DMS53 (cell line): ENCODE results near the gene CCR5AS.

Experiments used
- DNase-seq: peaks from one replicate; lab custom pipeline; 2025; lab: John Stamatoyannopoulos, UW

The CCR5AS gene

GRCh38 chr3:46380471-46381221 lies 26.2 kb downstream of the CCR5AS start:
- DNase-seq: no peak

- DNase-seq: peak; percentile 63
Observed at GRCh38 chr3:46378426-46378942, 28.4 kb downstream of the CCR5AS start.

GRCh38 chr3:46375814-46376213 lies 31.1 kb downstream of the CCR5AS start:
- DNase-seq: no peak

GRCh38 chr3:46375218-46375617 lies 31.6 kb downstream of the CCR5AS start:
- DNase-seq: no peak

- DNase-seq: no peak
Observed at GRCh38 chr3:46374755-46375154, 32.1 kb downstream of the CCR5AS start.

GRCh38 chr3:46372492-46373359 lies 34.1 kb downstream of the CCR5AS start:
- peak; percentile 23 for DNase-seq

- DNase-seq: no peak
Observed at GRCh38 chr3:46371519-46372340, 35.1 kb downstream of the CCR5AS start.

GRCh38 chr3:46370839-46371518 lies 35.9 kb downstream of the CCR5AS start, which contains the start of gene CCR5:
CCR5 (plus strand) TSS chr3:46370946; CDS start chr3:46372903, 1,957 bp downstream.
- DNase-seq: no peak

- no peak for DNase-seq
Observed at GRCh38 chr3:46369675-46370132, 37.2 kb downstream of the CCR5AS start.

GRCh38 chr3:46369151-46369550 lies 37.7 kb downstream of the CCR5AS start:
- no peak for DNase-seq

- DNase-seq: no peak
Observed at GRCh38 chr3:46368569-46368968, 38.3 kb downstream of the CCR5AS start.

GRCh38 chr3:46367811-46368210 lies 39.1 kb downstream of the CCR5AS start:
- no peak for DNase-seq

GRCh38 chr3:46365737-46366524 lies 40.9 kb downstream of the CCR5AS start:
- no peak for DNase-seq

GRCh38 chr3:46365041-46365440 lies 41.8 kb downstream of the CCR5AS start:
- no peak for DNase-seq

GRCh38 chr3:46361408-46362283 lies 45.2 kb downstream of the CCR5AS start:
- DNase-seq: peak; percentile 17

- no peak for DNase-seq
Observed at GRCh38 chr3:46360907-46361306, 46.0 kb downstream of the CCR5AS start.

- peak; percentile 29 for DNase-seq
Observed at GRCh38 chr3:46359733-46360493, 47.0 kb downstream of the CCR5AS start.

GRCh38 chr3:46358466-46358865 lies 48.4 kb downstream of the CCR5AS start:
- peak; percentile 39 for DNase-seq

GRCh38 chr3:46356909-46357308 lies 50.0 kb downstream of the CCR5AS start:
- no peak for DNase-seq
